ENCODE results near the gene PTPRD. TPM values are rescaled to one million over a fixed set of nuclear protein-coding genes. Genes with fewer than 3 reads are reported as not detected.

The PTPRD gene
- total RNA-seq, 1 experiment from 2014 or later, result 69.6 TPM

DNA sequence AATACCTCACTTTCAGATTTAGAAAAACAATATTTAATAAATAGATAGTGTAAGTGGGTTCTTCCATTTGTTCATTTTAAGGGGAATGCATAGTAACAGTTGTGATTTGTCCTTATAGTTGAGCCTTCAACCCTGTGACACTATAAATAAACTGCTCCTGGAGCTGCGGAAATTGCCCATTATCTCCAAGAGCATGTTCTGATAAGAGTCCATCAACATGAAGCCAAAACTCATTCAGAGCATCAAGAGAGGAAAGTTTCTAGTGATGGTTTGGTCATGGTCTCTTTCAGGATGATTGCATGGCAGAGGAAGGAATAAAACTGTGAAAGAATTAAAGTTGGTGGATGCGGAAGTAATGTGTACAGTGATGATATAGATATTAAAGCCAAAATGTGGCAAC lies 2041.2 kb downstream of the PTPRD start:
- Mint-ChIP-seq H3K4me1 (no peaks in the 10 kb centered on the region), H3K27ac (no peak overlapping the region), H3K4me3 (no peak overlapping the region), H3K36me3 (no peaks in the 10 kb centered on the region), H3K27me3 (ENCODE audit: low read depth) (no peaks in the 10 kb centered on the region), H3K9me3 (no peaks in the 10 kb centered on the region)
- ChIA-PET CTCF (no interaction called here), POLR2A (no interaction called here)
- no peak for DNase-seq (ENCODE audit: low spot score)
- TF ChIP-seq EMX1 (CRISPR knock-in tag; IDR thresholded peaks at IDR 0.05) (no peak), GABPB1 (CRISPR knock-in tag; IDR thresholded peaks at IDR 0.05) (no peak), ETV6 (CRISPR knock-in tag; IDR thresholded peaks at IDR 0.05) (no peak), ZBTB21 (CRISPR knock-in tag; IDR thresholded peaks at IDR 0.05; ENCODE audit: borderline replicate concordance) (no peak), FOXP1 (CRISPR knock-in tag; IDR thresholded peaks at IDR 0.05; ENCODE audit: borderline replicate concordance) (no peak), KAT7 (CRISPR knock-in tag; IDR thresholded peaks at IDR 0.05; ENCODE audit: borderline replicate concordance) (no peak), ZNF263 (CRISPR knock-in tag; IDR thresholded peaks at IDR 0.05; ENCODE audit: low read depth) (no peak), MYBL2 (CRISPR knock-in tag; IDR thresholded peaks at IDR 0.05) (no peak), JAZF1 (CRISPR knock-in tag; IDR thresholded peaks at IDR 0.05) (no peak)
- TF ChIP-seq, protein P1, sequence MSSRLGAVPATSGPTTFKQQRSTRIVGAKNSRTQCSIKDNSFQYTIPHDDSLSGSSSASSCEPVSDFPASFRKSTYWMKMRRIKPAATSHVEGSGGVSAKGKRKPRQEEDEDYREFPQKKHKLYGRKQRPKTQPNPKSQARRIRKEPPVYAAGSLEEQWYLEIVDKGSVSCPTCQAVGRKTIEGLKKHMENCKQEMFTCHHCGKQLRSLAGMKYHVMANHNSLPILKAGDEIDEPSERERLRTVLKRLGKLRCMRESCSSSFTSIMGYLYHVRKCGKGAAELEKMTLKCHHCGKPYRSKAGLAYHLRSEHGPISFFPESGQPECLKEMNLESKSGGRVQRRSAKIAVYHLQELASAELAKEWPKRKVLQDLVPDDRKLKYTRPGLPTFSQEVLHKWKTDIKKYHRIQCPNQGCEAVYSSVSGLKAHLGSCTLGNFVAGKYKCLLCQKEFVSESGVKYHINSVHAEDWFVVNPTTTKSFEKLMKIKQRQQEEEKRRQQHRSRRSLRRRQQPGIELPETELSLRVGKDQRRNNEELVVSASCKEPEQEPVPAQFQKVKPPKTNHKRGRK (CRISPR knock-in tag; IDR thresholded peaks at IDR 0.05; ENCODE audit: borderline replicate concordance), result no peak
- TF ChIP-seq, protein P2, sequence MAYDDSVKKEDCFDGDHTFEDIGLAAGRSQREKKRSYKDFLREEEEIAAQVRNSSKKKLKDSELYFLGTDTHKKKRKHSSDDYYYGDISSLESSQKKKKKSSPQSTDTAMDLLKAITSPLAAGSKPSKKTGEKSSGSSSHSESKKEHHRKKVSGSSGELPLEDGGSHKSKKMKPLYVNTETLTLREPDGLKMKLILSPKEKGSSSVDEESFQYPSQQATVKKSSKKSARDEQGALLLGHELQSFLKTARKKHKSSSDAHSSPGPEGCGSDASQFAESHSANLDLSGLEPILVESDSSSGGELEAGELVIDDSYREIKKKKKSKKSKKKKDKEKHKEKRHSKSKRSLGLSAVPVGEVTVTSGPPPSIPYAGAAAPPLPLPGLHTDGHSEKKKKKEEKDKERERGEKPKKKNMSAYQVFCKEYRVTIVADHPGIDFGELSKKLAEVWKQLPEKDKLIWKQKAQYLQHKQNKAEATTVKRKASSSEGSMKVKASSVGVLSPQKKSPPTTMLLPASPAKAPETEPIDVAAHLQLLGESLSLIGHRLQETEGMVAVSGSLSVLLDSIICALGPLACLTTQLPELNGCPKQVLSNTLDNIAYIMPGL (CRISPR knock-in tag; IDR thresholded peaks at IDR 0.05), result no peak
- TF ChIP-seq, protein P3, sequence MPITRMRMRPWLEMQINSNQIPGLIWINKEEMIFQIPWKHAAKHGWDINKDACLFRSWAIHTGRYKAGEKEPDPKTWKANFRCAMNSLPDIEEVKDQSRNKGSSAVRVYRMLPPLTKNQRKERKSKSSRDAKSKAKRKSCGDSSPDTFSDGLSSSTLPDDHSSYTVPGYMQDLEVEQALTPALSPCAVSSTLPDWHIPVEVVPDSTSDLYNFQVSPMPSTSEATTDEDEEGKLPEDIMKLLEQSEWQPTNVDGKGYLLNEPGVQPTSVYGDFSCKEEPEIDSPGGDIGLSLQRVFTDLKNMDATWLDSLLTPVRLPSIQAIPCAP (CRISPR knock-in tag; IDR thresholded peaks at IDR 0.05), result no peak
- TF ChIP-seq, protein P4, sequence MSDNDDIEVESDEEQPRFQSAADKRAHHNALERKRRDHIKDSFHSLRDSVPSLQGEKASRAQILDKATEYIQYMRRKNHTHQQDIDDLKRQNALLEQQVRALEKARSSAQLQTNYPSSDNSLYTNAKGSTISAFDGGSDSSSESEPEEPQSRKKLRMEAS (CRISPR knock-in tag; IDR thresholded peaks at IDR 0.05), result no peak
- TF ChIP-seq, protein P5, sequence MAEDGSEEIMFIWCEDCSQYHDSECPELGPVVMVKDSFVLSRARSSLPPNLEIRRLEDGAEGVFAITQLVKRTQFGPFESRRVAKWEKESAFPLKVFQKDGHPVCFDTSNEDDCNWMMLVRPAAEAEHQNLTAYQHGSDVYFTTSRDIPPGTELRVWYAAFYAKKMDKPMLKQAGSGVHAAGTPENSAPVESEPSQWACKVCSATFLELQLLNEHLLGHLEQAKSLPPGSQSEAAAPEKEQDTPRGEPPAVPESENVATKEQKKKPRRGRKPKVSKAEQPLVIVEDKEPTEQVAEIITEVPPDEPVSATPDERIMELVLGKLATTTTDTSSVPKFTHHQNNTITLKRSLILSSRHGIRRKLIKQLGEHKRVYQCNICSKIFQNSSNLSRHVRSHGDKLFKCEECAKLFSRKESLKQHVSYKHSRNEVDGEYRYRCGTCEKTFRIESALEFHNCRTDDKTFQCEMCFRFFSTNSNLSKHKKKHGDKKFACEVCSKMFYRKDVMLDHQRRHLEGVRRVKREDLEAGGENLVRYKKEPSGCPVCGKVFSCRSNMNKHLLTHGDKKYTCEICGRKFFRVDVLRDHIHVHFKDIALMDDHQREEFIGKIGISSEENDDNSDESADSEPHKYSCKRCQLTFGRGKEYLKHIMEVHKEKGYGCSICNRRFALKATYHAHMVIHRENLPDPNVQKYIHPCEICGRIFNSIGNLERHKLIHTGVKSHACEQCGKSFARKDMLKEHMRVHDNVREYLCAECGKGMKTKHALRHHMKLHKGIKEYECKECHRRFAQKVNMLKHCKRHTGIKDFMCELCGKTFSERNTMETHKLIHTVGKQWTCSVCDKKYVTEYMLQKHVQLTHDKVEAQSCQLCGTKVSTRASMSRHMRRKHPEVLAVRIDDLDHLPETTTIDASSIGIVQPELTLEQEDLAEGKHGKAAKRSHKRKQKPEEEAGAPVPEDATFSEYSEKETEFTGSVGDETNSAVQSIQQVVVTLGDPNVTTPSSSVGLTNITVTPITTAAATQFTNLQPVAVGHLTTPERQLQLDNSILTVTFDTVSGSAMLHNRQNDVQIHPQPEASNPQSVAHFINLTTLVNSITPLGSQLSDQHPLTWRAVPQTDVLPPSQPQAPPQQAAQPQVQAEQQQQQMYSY (CRISPR knock-in tag; IDR thresholded peaks at IDR 0.05), result no peak
- TF ChIP-seq, protein P6, sequence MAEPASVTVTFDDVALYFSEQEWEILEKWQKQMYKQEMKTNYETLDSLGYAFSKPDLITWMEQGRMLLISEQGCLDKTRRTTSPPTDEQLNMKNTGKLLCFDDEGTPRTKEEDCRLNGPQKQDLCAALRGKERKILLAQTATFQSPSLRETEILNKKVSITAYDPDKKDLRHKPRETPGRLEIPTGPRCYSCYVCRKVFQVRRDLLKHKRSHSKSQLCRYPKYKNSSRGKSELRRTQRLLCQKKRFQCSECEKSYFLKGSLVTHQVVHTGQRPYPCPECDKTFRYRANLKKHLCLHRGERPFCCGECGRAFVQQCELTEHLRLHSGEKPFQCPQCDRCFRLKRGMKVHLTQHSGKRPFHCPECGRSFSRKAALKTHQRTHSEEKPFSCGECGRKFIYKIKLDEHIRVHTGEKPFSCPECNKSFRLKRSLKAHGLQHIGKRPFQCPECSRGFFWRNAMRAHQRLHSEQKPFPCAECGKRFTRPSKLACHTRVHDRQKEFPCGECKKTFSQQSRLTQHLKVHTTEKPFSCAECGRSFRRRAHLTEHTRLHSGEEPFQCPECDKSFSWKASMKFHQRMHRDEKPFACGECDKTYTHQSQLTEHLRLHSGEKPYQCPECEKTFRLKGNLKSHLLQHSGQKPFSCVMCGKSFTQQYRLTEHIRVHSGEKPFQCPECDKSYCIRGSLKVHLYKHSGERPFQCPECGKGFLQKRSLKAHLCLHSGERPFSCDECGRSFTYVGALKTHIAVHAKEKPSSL (CRISPR knock-in tag; conservative IDR thresholded peaks at IDR 0.05), result no peak
- TF ChIP-seq, protein P7, sequence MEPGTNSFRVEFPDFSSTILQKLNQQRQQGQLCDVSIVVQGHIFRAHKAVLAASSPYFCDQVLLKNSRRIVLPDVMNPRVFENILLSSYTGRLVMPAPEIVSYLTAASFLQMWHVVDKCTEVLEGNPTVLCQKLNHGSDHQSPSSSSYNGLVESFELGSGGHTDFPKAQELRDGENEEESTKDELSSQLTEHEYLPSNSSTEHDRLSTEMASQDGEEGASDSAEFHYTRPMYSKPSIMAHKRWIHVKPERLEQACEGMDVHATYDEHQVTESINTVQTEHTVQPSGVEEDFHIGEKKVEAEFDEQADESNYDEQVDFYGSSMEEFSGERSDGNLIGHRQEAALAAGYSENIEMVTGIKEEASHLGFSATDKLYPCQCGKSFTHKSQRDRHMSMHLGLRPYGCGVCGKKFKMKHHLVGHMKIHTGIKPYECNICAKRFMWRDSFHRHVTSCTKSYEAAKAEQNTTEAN (CRISPR knock-in tag; IDR thresholded peaks at IDR 0.05), result no peak
- no peak for ATAC-seq
